Lung (tissue), 12 donors: ENCODE results near the gene CWC22. TPM values are rescaled to one million over a fixed set of nuclear protein-coding genes. Genes with fewer than 3 reads are reported as not detected.

Experiments
- ATAC-seq: fragments of 200-7000 bp; cut with Tn5 transposase; one replicate; pipeline ENCODE4 v1.9.1; 2020; ENCODE audit warnings: moderate number of reproducible peaks; ENCODE audit not compliant: insufficient read depth, low FRiP score
- DNase-seq, 3 donors: peaks; one replicate each; pipeline ENCODE4 v3.0.0-alpha.2; 2013 to 2017
- H3K27ac ChIP-seq, 2 donors: one replicate each; pipeline ENCODE4 v1.5.1; 2013; ENCODE audit warnings: mild to moderate bottlenecking in 2 of 2, moderate library complexity in 2 of 2, control low read depth in 1 of 2, inconsistent platforms in 1 of 2, low read depth in 1 of 2, low read length in 1 of 2
- H3K27me3 ChIP-seq, 3 donors: one replicate each; pipeline ENCODE4 v1.5.1; 2013; ENCODE audit warnings: low read length in 2 of 3; ENCODE audit not compliant: control insufficient read depth in 3 of 3, insufficient read depth in 3 of 3
- H3K36me3 ChIP-seq, 4 donors: one replicate each; pipeline ENCODE4 v1.5.1; 2013; ENCODE audit warnings: low read length in 4 of 4, mild to moderate bottlenecking in 1 of 4, moderate library complexity in 1 of 4; ENCODE audit not compliant: control insufficient read depth in 4 of 4, insufficient read depth in 4 of 4
- H3K4me1 ChIP-seq, 5 donors: one replicate each; pipeline ENCODE4 v1.5.1; 2013; ENCODE audit warnings: low read length in 5 of 5, mild to moderate bottlenecking in 2 of 5, moderate library complexity in 1 of 5; ENCODE audit not compliant: control insufficient read depth in 5 of 5, insufficient read depth in 5 of 5
- H3K4me3 ChIP-seq: one replicate; pipeline ENCODE4 v1.5.1; 2013; ENCODE audit warnings: mild to moderate bottlenecking, control low read depth, moderate library complexity
- H3K9ac ChIP-seq, 2 donors: one replicate each; pipeline ENCODE4 v1.5.1; 2013; ENCODE audit warnings: low read length in 2 of 2, control low read depth in 1 of 2; ENCODE audit not compliant: insufficient read depth in 1 of 2
- H3K9me3 ChIP-seq, 4 donors: one replicate each; pipeline ENCODE4 v1.5.1; 2013; ENCODE audit warnings: low read length in 3 of 4, mild to moderate bottlenecking in 1 of 4, moderate library complexity in 1 of 4; ENCODE audit not compliant: control insufficient read depth in 4 of 4, insufficient read depth in 3 of 4
- WGBS, 2 donors: extraction: QIAGEN DNeasy Blood & Tissue Kit; methylation state at CpG; one replicate each; pipeline ENCODE4 v1.1.7; 2013; 5-methylcytosine and 5-hydroxymethylcytosine counted together
- polyA plus RNA-seq, 2 donors: library from polyadenylated mRNA; stranded (reverse); fragments of 200-250 nt; gene quantifications; one replicate each; pipeline ENCODE4 v1.2.1, GENCODE V29; 2013
- total RNA-seq, 2 donors: library from RNA; depleted of rRNA in 1 of 2; stranded (reverse); fragments of >200 nt in 1 of 2; gene quantifications; one replicate each; pipeline ENCODE4 v1.2.1, GENCODE V29; 2014 to 2021
- TF ChIP-seq, protein P1 (sequence below): IDR thresholded peaks from 2 replicates; pipeline ENCODE4 v1.5.1; 2012; ENCODE audit warnings: mild to moderate bottlenecking; ENCODE audit errors: control extremely low read depth, extremely low read depth
- donor health status: control.
- donor health status: control.
- donor health status: Bipolar disorder and iron deficiency.
- donor health status: healthy.
- donor health status: DM: yes; HTN: yes; CAD: no.

The CWC22 gene
- total and polyA plus RNA-seq, 4 donors: 8.7 to 28.9 (median 12.4) TPM

DNA sequence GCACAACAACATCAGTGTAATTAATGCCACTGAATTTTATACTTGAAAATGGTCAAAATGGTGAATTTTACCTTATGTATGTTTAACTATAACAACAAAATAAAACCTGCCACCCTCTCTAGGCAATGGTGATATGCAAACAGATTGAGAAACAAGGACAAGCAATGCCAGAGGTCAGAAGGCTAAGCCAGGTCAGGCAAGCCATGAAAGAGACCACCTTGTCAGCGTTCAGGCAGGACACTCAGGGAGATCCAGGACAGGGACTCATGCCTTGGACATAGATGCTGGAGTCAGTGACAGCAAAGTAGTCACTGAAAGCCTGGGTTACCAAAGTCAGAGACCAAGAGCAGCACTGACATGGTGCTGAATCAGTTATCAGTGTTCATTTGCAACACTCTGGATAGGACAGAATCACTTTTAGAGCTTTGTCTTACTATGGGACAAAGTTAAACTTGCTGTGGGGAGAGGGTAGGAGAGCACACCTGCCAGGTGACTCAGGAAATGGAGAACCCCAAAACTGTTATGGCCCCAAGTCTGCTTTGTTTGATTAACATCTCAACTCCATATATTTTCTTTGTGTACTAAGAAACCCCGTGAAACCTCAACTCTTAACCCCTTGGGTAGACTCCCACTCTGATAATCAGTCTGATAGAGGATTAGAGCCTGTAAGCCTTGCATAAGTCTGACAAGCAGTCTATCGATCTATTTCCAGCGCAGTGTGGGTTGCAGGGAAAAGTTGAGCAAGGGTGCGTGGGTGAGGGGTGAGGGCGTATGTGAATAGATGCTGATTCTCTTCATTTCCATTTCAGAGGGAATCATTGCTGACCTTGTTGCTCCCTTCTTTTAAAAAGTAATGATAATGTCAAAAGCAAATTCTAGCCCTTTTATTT is 97.0 kb downstream of the CWC22 start:
- TF ChIP-seq, protein P1, sequence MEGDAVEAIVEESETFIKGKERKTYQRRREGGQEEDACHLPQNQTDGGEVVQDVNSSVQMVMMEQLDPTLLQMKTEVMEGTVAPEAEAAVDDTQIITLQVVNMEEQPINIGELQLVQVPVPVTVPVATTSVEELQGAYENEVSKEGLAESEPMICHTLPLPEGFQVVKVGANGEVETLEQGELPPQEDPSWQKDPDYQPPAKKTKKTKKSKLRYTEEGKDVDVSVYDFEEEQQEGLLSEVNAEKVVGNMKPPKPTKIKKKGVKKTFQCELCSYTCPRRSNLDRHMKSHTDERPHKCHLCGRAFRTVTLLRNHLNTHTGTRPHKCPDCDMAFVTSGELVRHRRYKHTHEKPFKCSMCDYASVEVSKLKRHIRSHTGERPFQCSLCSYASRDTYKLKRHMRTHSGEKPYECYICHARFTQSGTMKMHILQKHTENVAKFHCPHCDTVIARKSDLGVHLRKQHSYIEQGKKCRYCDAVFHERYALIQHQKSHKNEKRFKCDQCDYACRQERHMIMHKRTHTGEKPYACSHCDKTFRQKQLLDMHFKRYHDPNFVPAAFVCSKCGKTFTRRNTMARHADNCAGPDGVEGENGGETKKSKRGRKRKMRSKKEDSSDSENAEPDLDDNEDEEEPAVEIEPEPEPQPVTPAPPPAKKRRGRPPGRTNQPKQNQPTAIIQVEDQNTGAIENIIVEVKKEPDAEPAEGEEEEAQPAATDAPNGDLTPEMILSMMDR: no peak
- Histone ChIP-seq H3K9ac (no peak overlapping the region), H3K27me3 (no peaks in the 10 kb centered on the region), H3K27ac (no peak overlapping the region), H3K36me3 (no peaks in the 10 kb centered on the region), H3K4me1 (no peaks in the 10 kb centered on the region), H3K9me3 (no peaks in the 10 kb centered on the region), H3K4me3 (no peak overlapping the region)
- WGBS, 2 donors: 72 to 79% methylated on average over 6 of the region's 6 CpGs
- no peak for ATAC-seq
- DNase-seq: no peak

DNA sequence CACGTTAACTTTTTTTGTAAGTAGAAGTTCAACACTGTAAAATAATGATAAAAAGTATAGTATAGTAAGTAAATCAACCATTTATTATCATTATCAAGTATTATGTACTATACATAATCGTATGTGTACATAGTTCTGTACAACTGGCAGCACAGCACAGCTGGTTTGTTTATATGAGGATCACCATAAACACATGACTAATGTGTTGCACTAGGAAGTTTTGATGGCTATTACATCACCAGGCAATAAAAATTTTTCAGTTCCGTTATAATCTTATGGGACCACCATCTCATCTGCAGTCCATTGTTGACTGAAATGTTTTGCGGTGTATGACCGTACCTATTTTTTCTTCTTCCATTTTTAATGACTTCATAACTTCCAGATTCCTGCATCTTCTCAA is 106.4 kb downstream of the CWC22 start:
- Histone ChIP-seq H3K9me3 (peaks cover 0 to 7% (median 0%) of the 10 kb centered on the region in 4 donors), H3K4me3 (no peak overlapping the region), H3K27me3 (no peaks in the 10 kb centered on the region), H3K4me1 (no peaks in the 10 kb centered on the region), H3K27ac (no peak overlapping the region), H3K36me3 (no peaks in the 10 kb centered on the region), H3K9ac (no peak overlapping the region)
- 78 to 80% methylated on average over 5 of the region's 5 CpGs for whole genome bisulfite sequencing, 2 donors
- ATAC-seq: no peak
- DNase-seq: no peak
- TF ChIP-seq, protein P1: no peak

DNA sequence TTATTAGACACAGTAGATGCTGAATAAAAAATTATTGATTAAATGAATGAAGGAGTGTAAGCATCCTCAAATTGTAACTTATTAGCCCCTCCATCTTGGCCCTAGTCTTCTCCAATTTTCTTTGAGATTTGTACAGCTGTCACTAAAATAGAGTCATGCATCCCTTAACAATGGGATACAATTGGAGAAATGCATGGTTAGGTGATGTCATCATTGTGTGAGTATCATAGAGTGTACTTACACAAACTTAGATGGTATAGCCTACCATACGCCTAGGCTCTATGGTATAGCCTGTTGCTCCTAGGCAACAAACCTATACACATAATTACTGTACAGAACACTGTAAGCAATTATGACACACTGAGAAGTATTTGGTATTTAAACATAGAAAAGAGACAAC is 107.4 kb downstream of the CWC22 start:
- Histone ChIP-seq H3K9me3 (peaks cover 0 to 7% (median 0%) of the 10 kb centered on the region in 4 donors), H3K27ac (no peak overlapping the region), H3K4me3 (no peak overlapping the region), H3K27me3 (no peaks in the 10 kb centered on the region), H3K36me3 (no peaks in the 10 kb centered on the region), H3K9ac (no peak overlapping the region), H3K4me1 (no peaks in the 10 kb centered on the region)
- ATAC-seq (no peak), DNase-seq (no peak)
- 91 to 93% methylated on average over 1 of the region's 1 CpG for WGBS, 2 donors
- TF ChIP-seq, protein P1: no peak
